ENCODE results near the gene CRTAP.
"Not testable (repeated sequence)": the region's sequence is repeated elsewhere in the genome, so short reads cannot be mapped to it uniquely, and the experiment has no call there.

Gene CRTAP

GRCh38 chr3:33181641-33182040, 67.8 kb downstream of the CRTAP start:
- not testable (repeated sequence) for DNase-seq

- no peak for DNase-seq
Measured at GRCh38 chr3:33184863-33185262, 71.0 kb downstream of the CRTAP start.

- DNase-seq: no peak
Measured at GRCh38 chr3:33186524-33187367, 72.9 kb downstream of the CRTAP start.

- no peak for DNase-seq
Measured at GRCh38 chr3:33187368-33187634, 73.5 kb downstream of the CRTAP start.

- DNase-seq: no peak
Measured at GRCh38 chr3:33194303-33194702, 80.5 kb downstream of the CRTAP start.

- DNase-seq: no peak
Measured at GRCh38 chr3:33196538-33196937, 82.7 kb downstream of the CRTAP start.

Measured in activated CD8-positive, alpha-beta memory T cell treated with anti-CD3 and anti-CD28 coated beads, Interleukin-2, amount 50 U/mL, for 48 hours (primary cell).